WTC11 (cell line): ENCODE measurements around the gene VAMP4. TPM values are rescaled to one million over a fixed set of nuclear protein-coding genes. Genes with fewer than 3 reads are reported as not detected.

ENCODE experiments used
- ATAC-seq: fragments of 200-7000 bp; cut with Tn5 transposase; 2 replicates; pipeline ENCODE4 v1.10.0; 2021; ENCODE audit warnings: mild to moderate bottlenecking, moderate library complexity
- CTCF ChIA-PET: fragments of 300-600 bp; sonication (Branson Sonifier 250); formaldehyde crosslinking; loops from one replicate; lab custom pipeline; 2021; ENCODE audit warnings: antibody characterized with exemption; lab: Charles Lee
- POLR2A ChIA-PET: fragments of 350-600 bp; sonication (Branson Sonifier 250); formaldehyde crosslinking; loops from one replicate; lab custom pipeline; 2021; ENCODE audit warnings: antibody characterized with exemption; lab: Charles Lee
- DNase-seq: peaks from one replicate; pipeline ENCODE4 v3.0.0; 2021; ENCODE audit warnings: low spot score
- H3K27ac Mint-ChIP-seq: 2 replicates; pipeline ENCODE4 v1.8.0; 2021; ENCODE audit warnings: mixed read lengths
- H3K27me3 Mint-ChIP-seq: 2 replicates; pipeline ENCODE4 v1.8.0; 2021; ENCODE audit warnings: low read depth, mild to moderate bottlenecking, moderate library complexity, mixed read lengths
- H3K36me3 Mint-ChIP-seq: 2 replicates; pipeline ENCODE4 v1.8.0; 2021; ENCODE audit warnings: mixed read lengths
- H3K4me1 Mint-ChIP-seq: 2 replicates; pipeline ENCODE4 v1.8.0; 2022; ENCODE audit warnings: mixed read lengths
- H3K4me3 Mint-ChIP-seq: 2 replicates; pipeline ENCODE4 v1.8.0; 2021; ENCODE audit warnings: mild to moderate bottlenecking, moderate library complexity, mixed read lengths
- H3K9me3 Mint-ChIP-seq: 2 replicates; pipeline ENCODE4 v1.8.0; 2021; ENCODE audit warnings: mixed read lengths
- ATF2 ChIP-seq: sonication (generic); formaldehyde crosslinking; IDR thresholded peaks from 2 replicates; pipeline ENCODE4 v1.8.1; 2022; ENCODE audit warnings: low read depth, missing genetic modification reagents, borderline replicate concordance
- CREM ChIP-seq: sonication (generic); formaldehyde crosslinking; IDR thresholded peaks from 2 replicates; pipeline ENCODE4 v1.8.1; 2022; ENCODE audit warnings: mild to moderate bottlenecking, missing genetic modification reagents, moderate library complexity
- E2F5 ChIP-seq: sonication (generic); formaldehyde crosslinking; IDR thresholded peaks from 2 replicates; pipeline ENCODE4 v1.8.1; 2022; ENCODE audit warnings: mild to moderate bottlenecking, moderate library complexity, missing genetic modification reagents
- EMX1 ChIP-seq: fragments of 250-450 bp; sonication (Bioruptor Pico); IDR thresholded peaks from 2 replicates; pipeline ENCODE4 v1.8.0; 2021; ENCODE audit warnings: mild to moderate bottlenecking
- ETV6 ChIP-seq: sonication (generic); formaldehyde crosslinking; IDR thresholded peaks from 2 replicates; pipeline ENCODE4 v1.8.1; 2022; ENCODE audit warnings: mild to moderate bottlenecking, missing genetic modification reagents
- GTF2I ChIP-seq: fragments of 250-450 bp; sonication (Bioruptor Pico); conservative IDR thresholded peaks from 2 replicates; pipeline ENCODE4 v1.4.0; 2021; ENCODE audit warnings: mild to moderate bottlenecking
- STAT6 ChIP-seq: sonication (generic); formaldehyde crosslinking; conservative IDR thresholded peaks from 2 replicates; pipeline ENCODE4 v1.8.1; 2023; ENCODE audit warnings: mild to moderate bottlenecking, low read depth, missing genetic modification reagents, moderate library complexity
- TEAD4 ChIP-seq: sonication (generic); formaldehyde crosslinking; IDR thresholded peaks from 2 replicates; pipeline ENCODE4 v1.8.0; 2022; ENCODE audit warnings: mild to moderate bottlenecking, missing genetic modification reagents
- TP53 ChIP-seq: sonication (generic); formaldehyde crosslinking; IDR thresholded peaks from 2 replicates; pipeline ENCODE4 v1.8.1; 2023; ENCODE audit warnings: mild to moderate bottlenecking, missing genetic modification reagents
- ZNF416 ChIP-seq: fragments of 250-450 bp; sonication (Bioruptor Pico); IDR thresholded peaks from 2 replicates; pipeline ENCODE4 v1.9.0; 2021; ENCODE audit warnings: mild to moderate bottlenecking, inconsistent platforms
- ZSCAN18 ChIP-seq: fragments of 250-450 bp; sonication (Bioruptor Pico); IDR thresholded peaks from 2 replicates; pipeline ENCODE4 v2.1.2; 2022; ENCODE audit warnings: mild to moderate bottlenecking, moderate library complexity
- total RNA-seq: library from RNA; stranded (reverse); gene quantifications from 3 replicates; pipeline ENCODE4 v1.2.3, GENCODE V29; 2021
- TF ChIP-seq, protein P1 (sequence below): sonication (generic); formaldehyde crosslinking; IDR thresholded peaks from 2 replicates; pipeline ENCODE4 v1.8.1; 2022; ENCODE audit warnings: low read depth, mild to moderate bottlenecking, moderate library complexity, missing genetic modification reagents, borderline replicate concordance
- TF ChIP-seq, protein P2 (sequence below): fragments of 250-450 bp; sonication (Bioruptor Pico); IDR thresholded peaks from 2 replicates; pipeline ENCODE4 v1.8.0; 2021; ENCODE audit warnings: mild to moderate bottlenecking
- TF ChIP-seq, protein P3 (sequence below): sonication (generic); formaldehyde crosslinking; IDR thresholded peaks from 2 replicates; pipeline ENCODE4 v1.8.0; 2023; ENCODE audit warnings: missing genetic modification reagents, mild to moderate bottlenecking, borderline replicate concordance

VAMP4 gene
- total RNA-seq, 1 experiment from 2014 or later, result 11.4 TPM

GRCh38 chr1:171753685-171754352, 12.0 kb upstream of the VAMP4 start:
- POLR2A ChIA-PET, result interaction anchor here (1.3 kb wide), 1 partner anchor 25 kb away, joined by 3 read pairs; no protein-coding TSS in a partner anchor
- H3K9me3 Mint-ChIP-seq, result peaks cover 34% of the 10 kb centered on the region
- DNase-seq (no peak), ATAC-seq (peak; percentile 36)
- TF ChIP-seq, protein P1, sequence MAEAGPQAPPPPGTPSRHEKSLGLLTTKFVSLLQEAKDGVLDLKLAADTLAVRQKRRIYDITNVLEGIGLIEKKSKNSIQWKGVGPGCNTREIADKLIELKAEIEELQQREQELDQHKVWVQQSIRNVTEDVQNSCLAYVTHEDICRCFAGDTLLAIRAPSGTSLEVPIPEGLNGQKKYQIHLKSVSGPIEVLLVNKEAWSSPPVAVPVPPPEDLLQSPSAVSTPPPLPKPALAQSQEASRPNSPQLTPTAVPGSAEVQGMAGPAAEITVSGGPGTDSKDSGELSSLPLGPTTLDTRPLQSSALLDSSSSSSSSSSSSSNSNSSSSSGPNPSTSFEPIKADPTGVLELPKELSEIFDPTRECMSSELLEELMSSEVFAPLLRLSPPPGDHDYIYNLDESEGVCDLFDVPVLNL, result no peak
- TF ChIP-seq ZNF416 (CRISPR knock-in tag), result no peak
- no peak overlapping the region for H3K4me3 Mint-ChIP-seq
- H3K27ac Mint-ChIP-seq, result peak overlapping the region; percentile 81
- CTCF ChIA-PET, result interaction anchor here (0.6 to 1.5 kb wide), 4 partner anchors 10 to 109 kb away, joined by 3 to 5 read pairs (median 3); no protein-coding TSS in a partner anchor
- H3K27me3 Mint-ChIP-seq, result peaks cover 3% of the 10 kb centered on the region
- peaks cover 21% of the 10 kb centered on the region for H3K36me3 Mint-ChIP-seq
- peaks cover 16% of the 10 kb centered on the region for H3K4me1 Mint-ChIP-seq

DNA sequence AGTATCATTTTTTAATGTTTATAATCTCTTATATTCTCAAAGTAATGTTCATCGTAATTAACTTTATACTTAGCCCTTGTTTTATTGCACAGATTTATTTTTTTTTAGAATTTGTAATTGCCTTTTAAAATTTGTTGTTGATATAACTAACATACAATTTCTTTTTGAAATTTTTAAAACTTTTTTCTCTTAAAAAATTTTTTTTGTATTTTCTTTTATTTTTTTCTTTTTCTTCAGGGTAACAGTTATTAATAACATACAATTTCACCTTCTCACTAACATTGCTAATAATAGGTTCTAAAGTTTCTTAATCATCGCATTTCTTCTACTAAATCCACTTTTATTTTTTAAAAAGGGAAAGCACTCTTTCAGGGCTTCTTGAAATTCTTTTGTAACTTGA, 11.3 kb upstream of the VAMP4 start:
- H3K27me3 Mint-ChIP-seq, result peaks cover 3% of the 10 kb centered on the region
- peaks cover 16% of the 10 kb centered on the region for H3K4me1 Mint-ChIP-seq
- CTCF ChIA-PET, result no interaction called here
- DNase-seq (no peak), ATAC-seq (no peak)
- H3K9me3 Mint-ChIP-seq, result peaks cover 34% of the 10 kb centered on the region
- H3K27ac Mint-ChIP-seq, result 0 out of 2 replicates have a peak overlapping the region, but pooled peaks have one; percentile 23
- no peak for TF ChIP-seq TP53
- no peak for TF ChIP-seq ZSCAN18
- no peak for TF ChIP-seq GTF2I (CRISPR knock-in tag)
- TF ChIP-seq, protein P2, sequence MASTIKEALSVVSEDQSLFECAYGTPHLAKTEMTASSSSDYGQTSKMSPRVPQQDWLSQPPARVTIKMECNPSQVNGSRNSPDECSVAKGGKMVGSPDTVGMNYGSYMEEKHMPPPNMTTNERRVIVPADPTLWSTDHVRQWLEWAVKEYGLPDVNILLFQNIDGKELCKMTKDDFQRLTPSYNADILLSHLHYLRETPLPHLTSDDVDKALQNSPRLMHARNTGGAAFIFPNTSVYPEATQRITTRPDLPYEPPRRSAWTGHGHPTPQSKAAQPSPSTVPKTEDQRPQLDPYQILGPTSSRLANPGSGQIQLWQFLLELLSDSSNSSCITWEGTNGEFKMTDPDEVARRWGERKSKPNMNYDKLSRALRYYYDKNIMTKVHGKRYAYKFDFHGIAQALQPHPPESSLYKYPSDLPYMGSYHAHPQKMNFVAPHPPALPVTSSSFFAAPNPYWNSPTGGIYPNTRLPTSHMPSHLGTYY (CRISPR knock-in tag), result no peak
- POLR2A ChIA-PET, result no interaction called here
- peaks cover 21% of the 10 kb centered on the region for H3K36me3 Mint-ChIP-seq
- no peak overlapping the region for H3K4me3 Mint-ChIP-seq

DNA sequence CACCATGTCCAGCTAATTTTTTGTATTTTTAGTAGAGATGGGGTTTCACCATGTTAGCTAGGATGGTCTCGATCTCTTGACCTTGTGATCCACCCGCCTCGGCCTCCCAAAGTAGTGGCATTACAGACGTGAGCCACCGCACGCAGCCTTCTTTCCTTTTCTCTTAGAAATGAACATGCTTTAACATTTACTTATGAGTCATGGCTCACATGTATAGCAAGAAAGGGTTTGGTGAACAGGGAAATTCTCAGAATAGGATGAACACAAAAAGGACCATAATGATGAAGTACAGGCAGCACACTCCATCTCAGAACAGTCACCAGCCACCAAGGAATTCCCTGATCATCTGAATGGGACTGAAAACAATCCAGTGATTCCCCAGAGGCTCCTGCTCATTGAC, 9.4 kb upstream of the VAMP4 start:
- ATAC-seq (no peak), DNase-seq (no peak)
- no peak overlapping the region for H3K27ac Mint-ChIP-seq
- H3K36me3 Mint-ChIP-seq, result peaks cover 8% of the 10 kb centered on the region
- no peak overlapping the region for H3K4me3 Mint-ChIP-seq
- H3K27me3 Mint-ChIP-seq, result peaks cover 3% of the 10 kb centered on the region; the same call in 1 of the 2 replicates
- ChIA-PET POLR2A (no interaction called here), CTCF (interaction anchor here (0.9 kb wide), 1 partner anchor 107 kb away, joined by 3 read pairs; no protein-coding TSS in a partner anchor)
- peaks cover 16% of the 10 kb centered on the region for H3K9me3 Mint-ChIP-seq
- H3K4me1 Mint-ChIP-seq, result peaks cover 16% of the 10 kb centered on the region
- TF ChIP-seq E2F5 (no peak), TEAD4 (no peak), CREM (CRISPR knock-in tag) (no peak), STAT6 (CRISPR knock-in tag) (no peak), ETV6 (CRISPR knock-in tag) (no peak), TP53 (no peak), EMX1 (CRISPR knock-in tag) (no peak), ATF2 (CRISPR knock-in tag) (no peak)
- TF ChIP-seq, protein P3, sequence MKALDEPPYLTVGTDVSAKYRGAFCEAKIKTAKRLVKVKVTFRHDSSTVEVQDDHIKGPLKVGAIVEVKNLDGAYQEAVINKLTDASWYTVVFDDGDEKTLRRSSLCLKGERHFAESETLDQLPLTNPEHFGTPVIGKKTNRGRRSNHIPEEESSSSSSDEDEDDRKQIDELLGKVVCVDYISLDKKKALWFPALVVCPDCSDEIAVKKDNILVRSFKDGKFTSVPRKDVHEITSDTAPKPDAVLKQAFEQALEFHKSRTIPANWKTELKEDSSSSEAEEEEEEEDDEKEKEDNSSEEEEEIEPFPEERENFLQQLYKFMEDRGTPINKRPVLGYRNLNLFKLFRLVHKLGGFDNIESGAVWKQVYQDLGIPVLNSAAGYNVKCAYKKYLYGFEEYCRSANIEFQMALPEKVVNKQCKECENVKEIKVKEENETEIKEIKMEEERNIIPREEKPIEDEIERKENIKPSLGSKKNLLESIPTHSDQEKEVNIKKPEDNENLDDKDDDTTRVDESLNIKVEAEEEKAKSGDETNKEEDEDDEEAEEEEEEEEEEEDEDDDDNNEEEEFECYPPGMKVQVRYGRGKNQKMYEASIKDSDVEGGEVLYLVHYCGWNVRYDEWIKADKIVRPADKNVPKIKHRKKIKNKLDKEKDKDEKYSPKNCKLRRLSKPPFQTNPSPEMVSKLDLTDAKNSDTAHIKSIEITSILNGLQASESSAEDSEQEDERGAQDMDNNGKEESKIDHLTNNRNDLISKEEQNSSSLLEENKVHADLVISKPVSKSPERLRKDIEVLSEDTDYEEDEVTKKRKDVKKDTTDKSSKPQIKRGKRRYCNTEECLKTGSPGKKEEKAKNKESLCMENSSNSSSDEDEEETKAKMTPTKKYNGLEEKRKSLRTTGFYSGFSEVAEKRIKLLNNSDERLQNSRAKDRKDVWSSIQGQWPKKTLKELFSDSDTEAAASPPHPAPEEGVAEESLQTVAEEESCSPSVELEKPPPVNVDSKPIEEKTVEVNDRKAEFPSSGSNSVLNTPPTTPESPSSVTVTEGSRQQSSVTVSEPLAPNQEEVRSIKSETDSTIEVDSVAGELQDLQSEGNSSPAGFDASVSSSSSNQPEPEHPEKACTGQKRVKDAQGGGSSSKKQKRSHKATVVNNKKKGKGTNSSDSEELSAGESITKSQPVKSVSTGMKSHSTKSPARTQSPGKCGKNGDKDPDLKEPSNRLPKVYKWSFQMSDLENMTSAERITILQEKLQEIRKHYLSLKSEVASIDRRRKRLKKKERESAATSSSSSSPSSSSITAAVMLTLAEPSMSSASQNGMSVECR (CRISPR knock-in tag), result no peak
